Measurements from ENCODE around the gene SLC15A1.
"Not testable (repeated sequence)": the region's sequence is repeated elsewhere in the genome, so short reads cannot be mapped to it uniquely, and the experiment has no call there.

GRCh38 chr13:98754468-98754867 is 2.0 kb upstream of the SLC15A1 start:
- TF ChIP-seq, protein P1, sequence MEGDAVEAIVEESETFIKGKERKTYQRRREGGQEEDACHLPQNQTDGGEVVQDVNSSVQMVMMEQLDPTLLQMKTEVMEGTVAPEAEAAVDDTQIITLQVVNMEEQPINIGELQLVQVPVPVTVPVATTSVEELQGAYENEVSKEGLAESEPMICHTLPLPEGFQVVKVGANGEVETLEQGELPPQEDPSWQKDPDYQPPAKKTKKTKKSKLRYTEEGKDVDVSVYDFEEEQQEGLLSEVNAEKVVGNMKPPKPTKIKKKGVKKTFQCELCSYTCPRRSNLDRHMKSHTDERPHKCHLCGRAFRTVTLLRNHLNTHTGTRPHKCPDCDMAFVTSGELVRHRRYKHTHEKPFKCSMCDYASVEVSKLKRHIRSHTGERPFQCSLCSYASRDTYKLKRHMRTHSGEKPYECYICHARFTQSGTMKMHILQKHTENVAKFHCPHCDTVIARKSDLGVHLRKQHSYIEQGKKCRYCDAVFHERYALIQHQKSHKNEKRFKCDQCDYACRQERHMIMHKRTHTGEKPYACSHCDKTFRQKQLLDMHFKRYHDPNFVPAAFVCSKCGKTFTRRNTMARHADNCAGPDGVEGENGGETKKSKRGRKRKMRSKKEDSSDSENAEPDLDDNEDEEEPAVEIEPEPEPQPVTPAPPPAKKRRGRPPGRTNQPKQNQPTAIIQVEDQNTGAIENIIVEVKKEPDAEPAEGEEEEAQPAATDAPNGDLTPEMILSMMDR (IDR thresholded peaks at IDR 0.05) = not testable (repeated sequence)
- TF ChIP-seq POLR2A (IDR thresholded peaks at IDR 0.05) = not testable (repeated sequence)

Data from heart left ventricle (tissue), 13 donors.